Urothelium cell line (cell line): Measurements from ENCODE around the gene RPP25.
"Not testable (repeated sequence)": the region's sequence is repeated elsewhere in the genome, so short reads cannot be mapped to it uniquely, and the experiment has no call there.

ENCODE experiments used
- DNase-seq: peaks from one replicate; pipeline ENCODE4 v3.0.0; 2011; ENCODE audit warnings: low spot score, mixed read lengths
- FAIRE-seq: peaks from 2 replicates; lab custom pipeline; 2011; peaks lifted over from hg19 to GRCh38; lab: Jason Lieb, UNC

The RPP25 gene

GRCh38 chr15:74963213-74963612 is 6.6 kb upstream of the RPP25 start:
- no peak for DNase-seq
- FAIRE-seq = no peak

- DNase-seq (no peak), FAIRE-seq (no peak)
These were observed 6.1 kb upstream of the RPP25 start for GRCh38 chr15:74962671-74963070.

GRCh38 chr15:74962219-74962618 is 5.6 kb upstream of the RPP25 start:
- FAIRE-seq = no peak
- no peak for DNase-seq

GRCh38 chr15:74961616-74962015 is 5.0 kb upstream of the RPP25 start:
- no peak for FAIRE-seq

GRCh38 chr15:74960995-74961588 is 4.5 kb upstream of the RPP25 start:
- no peak for DNase-seq
- no peak for FAIRE-seq

More at GRCh38 chr15:74961616-74962015, 5.0 kb upstream of the RPP25 start:
- DNase-seq = no peak

GRCh38 chr15:74960286-74960685 is 3.7 kb upstream of the RPP25 start:
- FAIRE-seq = no peak
- no peak for DNase-seq

GRCh38 chr15:74959586-74959939 is 3.0 kb upstream of the RPP25 start:
- FAIRE-seq (no peak), DNase-seq (no peak)

- FAIRE-seq = no peak
- no peak for DNase-seq
These were observed 2.5 kb upstream of the RPP25 start for GRCh38 chr15:74958908-74959585.

GRCh38 chr15:74958320-74958907 is 1.8 kb upstream of the RPP25 start:
- no peak for DNase-seq
- no peak for FAIRE-seq

GRCh38 chr15:74957476-74958035 is 984 bp upstream of the RPP25 start:
- FAIRE-seq (no peak), DNase-seq (no peak)

GRCh38 chr15:74955796-74956647 is 550 bp downstream of the RPP25 start:
- DNase-seq = no peak
- FAIRE-seq = no peak

GRCh38 chr15:74955017-74955416 is 1.6 kb downstream of the RPP25 start:
- FAIRE-seq (no peak), DNase-seq (no peak)

- FAIRE-seq (no peak), DNase-seq (no peak)
These were observed 2.1 kb downstream of the RPP25 start for GRCh38 chr15:74954515-74954914.

GRCh38 chr15:74951006-74951405 is 5.6 kb downstream of the RPP25 start:
- DNase-seq (no peak), FAIRE-seq (no peak)

GRCh38 chr15:74950078-74950908 is 6.3 kb downstream of the RPP25 start:
- FAIRE-seq (peak; percentile 17), DNase-seq (peak; percentile 60)

GRCh38 chr15:74937590-74938371 is 18.8 kb downstream of the RPP25 start, which contains the start of gene COX5A:
Gene COX5A (minus strand): TSS chr15:74938073. CDS start chr15:74938014, 59 bp downstream.
- peak; percentile 73 for FAIRE-seq
- DNase-seq = peak; percentile 88

GRCh38 chr15:74937272-74937589 is 19.3 kb downstream of the RPP25 start:
- FAIRE-seq (no peak), DNase-seq (no peak)

- DNase-seq, FAIRE-seq: not testable (repeated sequence)
These were observed 21.4 kb downstream of the RPP25 start for GRCh38 chr15:74935193-74935592.

GRCh38 chr15:74933573-74933972 is 23.0 kb downstream of the RPP25 start:
- no peak for DNase-seq
- no peak for FAIRE-seq
